Calu3 (cell line): Measurements from ENCODE around the gene HS3ST5. TPM values are rescaled to one million over a fixed set of nuclear protein-coding genes. Genes with fewer than 3 reads are reported as not detected.
"Not testable (repeated sequence)": the region's sequence is repeated elsewhere in the genome, so short reads cannot be mapped to it uniquely, and the experiment has no call there.

Experiments
- BruUV-seq: library from RNA; stranded (reverse); fragments of 400-500 nt; replicated peaks from 2 replicates; lab custom pipeline; 2021; lab: Mats Ljungman, UMichigan
- CTCF ChIA-PET: fragments of 300-600 bp; sonication (Branson Sonifier 250); formaldehyde crosslinking; loops from one replicate; lab custom pipeline; 2022; ENCODE audit warnings: antibody characterized with exemption; lab: Charles Lee
- DNase-seq: peaks from one replicate; pipeline ENCODE4 v3.0.0; 2022
- H3K27ac Mint-ChIP-seq: one replicate; pipeline ENCODE4 v1.8.0; 2022; ENCODE audit warnings: mixed read lengths; ENCODE audit not compliant: unreplicated experiment
- H3K27me3 Mint-ChIP-seq: one replicate; pipeline ENCODE4 v1.8.0; 2022; ENCODE audit warnings: mixed read lengths; ENCODE audit not compliant: unreplicated experiment
- H3K36me3 Mint-ChIP-seq: one replicate; pipeline ENCODE4 v1.8.0; 2022; ENCODE audit warnings: mild to moderate bottlenecking, moderate library complexity, mixed read lengths; ENCODE audit not compliant: insufficient read depth, unreplicated experiment
- H3K4me1 Mint-ChIP-seq: one replicate; pipeline ENCODE4 v1.8.0; 2022; ENCODE audit warnings: mild to moderate bottlenecking, low read depth, mixed read lengths; ENCODE audit not compliant: unreplicated experiment
- H3K4me3 Mint-ChIP-seq: one replicate; pipeline ENCODE4 v1.8.0; 2022; ENCODE audit warnings: mild to moderate bottlenecking, low read depth, moderate library complexity, mixed read lengths; ENCODE audit not compliant: unreplicated experiment
- H3K9me3 Mint-ChIP-seq: one replicate; pipeline ENCODE4 v1.8.0; 2022; ENCODE audit warnings: low read depth, mixed read lengths; ENCODE audit not compliant: unreplicated experiment
- intact Hi-C: fragments of 100-400 bp; cut with micrococcal nuclease; formaldehyde crosslinking; loops from one replicate; pipeline ENCODE4 v1.10.0; 2022; ENCODE audit not compliant: unreplicated experiment
- total RNA-seq: library from RNA; stranded (reverse); gene quantifications from 2 replicates; pipeline ENCODE4 v1.2.3, GENCODE V29; 2022
- TF ChIP-seq, protein P1 (sequence below): fragments of 200-600 bp; IDR thresholded peaks from one replicate; pipeline ENCODE4 v1.8.0; 2022; ENCODE audit warnings: antibody characterized with exemption; ENCODE audit not compliant: unreplicated experiment

The HS3ST5 gene
- total RNA-seq, 1 experiment from 2014 or later, result 0.40 TPM

DNA sequence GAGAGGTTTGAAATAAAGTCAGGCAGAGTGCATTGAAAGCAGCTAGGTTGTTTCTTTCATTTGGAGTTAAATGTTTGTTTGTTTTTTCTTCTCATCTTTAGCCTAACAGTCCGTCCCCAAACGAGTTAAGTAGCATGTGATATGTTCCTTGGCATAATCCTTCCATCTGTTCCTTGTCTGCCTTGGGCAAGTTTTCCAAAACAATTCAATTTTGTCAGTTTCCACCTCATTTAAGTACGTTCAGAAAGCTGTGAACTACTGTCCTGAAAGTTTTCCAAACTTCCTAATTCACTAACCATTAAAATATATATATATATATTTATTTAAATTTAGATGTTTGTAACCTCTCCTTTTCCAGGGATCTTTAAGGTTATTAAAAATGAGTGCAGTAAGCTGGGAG lies 310.1 kb downstream of the HS3ST5 start:
- no TSS peak for BruUV-seq
- Mint-ChIP-seq H3K9me3 (no peaks in the 10 kb centered on the region), H3K4me3 (no peak overlapping the region), H3K4me1 (no peaks in the 10 kb centered on the region), H3K27me3 (no peaks in the 10 kb centered on the region), H3K36me3 (no peaks in the 10 kb centered on the region), H3K27ac (no peak overlapping the region)
- no peak for DNase-seq
- CTCF ChIA-PET, result no interaction called here
- intact Hi-C loops, result no loop called here
- TF ChIP-seq, protein P1, sequence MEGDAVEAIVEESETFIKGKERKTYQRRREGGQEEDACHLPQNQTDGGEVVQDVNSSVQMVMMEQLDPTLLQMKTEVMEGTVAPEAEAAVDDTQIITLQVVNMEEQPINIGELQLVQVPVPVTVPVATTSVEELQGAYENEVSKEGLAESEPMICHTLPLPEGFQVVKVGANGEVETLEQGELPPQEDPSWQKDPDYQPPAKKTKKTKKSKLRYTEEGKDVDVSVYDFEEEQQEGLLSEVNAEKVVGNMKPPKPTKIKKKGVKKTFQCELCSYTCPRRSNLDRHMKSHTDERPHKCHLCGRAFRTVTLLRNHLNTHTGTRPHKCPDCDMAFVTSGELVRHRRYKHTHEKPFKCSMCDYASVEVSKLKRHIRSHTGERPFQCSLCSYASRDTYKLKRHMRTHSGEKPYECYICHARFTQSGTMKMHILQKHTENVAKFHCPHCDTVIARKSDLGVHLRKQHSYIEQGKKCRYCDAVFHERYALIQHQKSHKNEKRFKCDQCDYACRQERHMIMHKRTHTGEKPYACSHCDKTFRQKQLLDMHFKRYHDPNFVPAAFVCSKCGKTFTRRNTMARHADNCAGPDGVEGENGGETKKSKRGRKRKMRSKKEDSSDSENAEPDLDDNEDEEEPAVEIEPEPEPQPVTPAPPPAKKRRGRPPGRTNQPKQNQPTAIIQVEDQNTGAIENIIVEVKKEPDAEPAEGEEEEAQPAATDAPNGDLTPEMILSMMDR, result no peak

DNA sequence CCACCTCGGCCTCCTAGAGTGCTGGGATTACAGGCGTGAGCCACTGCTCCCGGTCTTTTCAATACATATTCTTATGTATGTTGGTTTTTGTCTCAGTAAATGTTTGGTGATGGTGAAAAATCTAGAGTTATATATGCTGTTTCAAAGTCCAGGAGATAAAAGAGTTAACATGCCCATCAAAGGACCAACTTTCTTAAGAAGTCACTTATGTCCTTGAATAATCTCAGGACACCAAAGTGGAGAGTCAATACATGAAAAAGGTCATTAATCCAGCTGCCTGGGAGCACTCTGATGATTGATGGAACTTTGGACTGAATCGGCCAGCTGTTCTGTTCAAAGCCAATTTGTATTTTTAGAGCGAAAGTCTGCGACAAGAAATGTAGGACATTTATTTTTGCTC lies 312.1 kb downstream of the HS3ST5 start:
- Mint-ChIP-seq H3K9me3 (no peaks in the 10 kb centered on the region), H3K27me3 (no peaks in the 10 kb centered on the region), H3K36me3 (no peaks in the 10 kb centered on the region), H3K4me1 (no peaks in the 10 kb centered on the region), H3K4me3 (no peak overlapping the region), H3K27ac (no peak overlapping the region)
- no peak for DNase-seq
- BruUV-seq, result no TSS peak
- intact Hi-C loops, result no loop called here
- CTCF ChIA-PET, result no interaction called here
- TF ChIP-seq, protein P1, result no peak

DNA sequence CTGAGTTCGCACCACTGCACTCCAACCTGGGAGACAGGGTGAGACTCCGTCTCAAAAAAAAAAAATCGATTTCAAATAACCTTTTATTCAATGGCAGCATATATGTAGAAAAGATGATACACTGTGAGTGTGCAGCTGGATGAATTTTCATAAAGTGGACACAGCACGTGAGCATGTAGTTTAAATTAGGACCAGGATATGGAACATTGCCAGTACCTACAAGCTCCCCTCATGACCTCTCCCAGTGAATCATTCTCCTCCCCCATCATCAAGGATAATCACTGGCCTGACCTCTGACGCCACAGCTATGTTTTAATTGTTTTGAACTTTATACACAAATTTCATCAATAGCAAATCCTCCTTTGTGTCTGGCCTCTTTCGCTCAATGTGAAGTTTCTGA lies 318.1 kb downstream of the HS3ST5 start:
- H3K27ac Mint-ChIP-seq, result no peak overlapping the region
- BruUV-seq, result no TSS peak
- no peak for DNase-seq
- H3K36me3 Mint-ChIP-seq, result no peaks in the 10 kb centered on the region
- CTCF ChIA-PET, result no interaction called here
- H3K9me3 Mint-ChIP-seq, result no peaks in the 10 kb centered on the region
- H3K4me3 Mint-ChIP-seq, result no peak overlapping the region
- peaks cover 17% of the 10 kb centered on the region for H3K4me1 Mint-ChIP-seq
- intact Hi-C loops, result no loop called here
- H3K27me3 Mint-ChIP-seq, result no peaks in the 10 kb centered on the region
- TF ChIP-seq, protein P1, result no peak

DNA sequence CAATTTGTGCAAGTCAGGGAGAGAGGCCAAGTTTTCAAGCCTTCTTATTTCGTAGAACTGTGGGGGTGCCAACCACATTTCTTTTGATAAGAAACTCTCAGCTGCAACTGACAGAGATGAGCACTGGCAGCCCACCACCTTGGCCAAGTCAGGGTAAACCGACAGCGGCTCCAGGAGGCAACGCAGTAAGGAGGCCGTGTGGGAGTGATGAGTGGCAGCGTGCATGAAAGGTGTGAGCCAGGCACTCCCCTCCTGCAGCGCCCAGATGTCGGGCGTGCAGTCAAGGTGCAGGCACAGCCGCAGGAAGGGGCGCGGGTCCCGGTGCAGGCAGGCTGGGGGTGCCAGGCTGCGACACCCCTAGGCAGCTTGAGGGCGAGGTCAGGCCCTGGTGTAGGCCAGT lies 322.6 kb downstream of the HS3ST5 start:
- Mint-ChIP-seq H3K27ac (no peak overlapping the region), H3K4me1 (peaks cover 41% of the 10 kb centered on the region), H3K36me3 (no peaks in the 10 kb centered on the region), H3K9me3 (no peaks in the 10 kb centered on the region), H3K27me3 (no peaks in the 10 kb centered on the region), H3K4me3 (no peak overlapping the region)
- CTCF ChIA-PET, result no interaction called here
- no TSS peak for BruUV-seq
- TF ChIP-seq, protein P1, result no peak
- DNase-seq, result no peak
- intact Hi-C loops, result no loop called here

DNA sequence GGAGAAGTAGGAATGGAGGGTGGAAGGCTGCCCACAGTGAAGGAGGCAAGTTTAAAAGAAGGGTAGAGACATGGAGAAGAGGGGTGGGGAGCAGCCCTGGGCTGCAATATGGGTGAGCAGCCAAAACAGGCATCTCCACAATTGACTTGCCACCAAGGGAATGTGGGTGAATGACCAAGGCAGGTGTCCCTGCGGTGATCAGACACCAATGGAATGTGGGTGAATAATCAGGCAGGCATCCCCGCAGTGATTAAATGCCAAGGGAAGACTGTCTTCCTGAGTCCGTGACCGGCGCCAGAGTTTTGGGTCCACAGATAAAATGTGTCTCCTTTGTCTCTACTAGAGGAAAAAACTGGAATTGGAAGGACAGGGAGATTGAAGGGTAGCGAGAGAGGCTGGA lies 325.7 kb downstream of the HS3ST5 start:
- BruUV-seq, CTCF ChIA-PET, intact Hi-C loops, H3K9me3 Mint-ChIP-seq, H3K27me3 Mint-ChIP-seq, H3K36me3 Mint-ChIP-seq: not testable (repeated sequence)
- peak overlapping the region; percentile 18 for H3K4me3 Mint-ChIP-seq
- H3K4me1 Mint-ChIP-seq, result peaks cover 25% of the 10 kb centered on the region
- DNase-seq, result peak; percentile 62
- peak overlapping the region; percentile 64 for H3K27ac Mint-ChIP-seq

DNA sequence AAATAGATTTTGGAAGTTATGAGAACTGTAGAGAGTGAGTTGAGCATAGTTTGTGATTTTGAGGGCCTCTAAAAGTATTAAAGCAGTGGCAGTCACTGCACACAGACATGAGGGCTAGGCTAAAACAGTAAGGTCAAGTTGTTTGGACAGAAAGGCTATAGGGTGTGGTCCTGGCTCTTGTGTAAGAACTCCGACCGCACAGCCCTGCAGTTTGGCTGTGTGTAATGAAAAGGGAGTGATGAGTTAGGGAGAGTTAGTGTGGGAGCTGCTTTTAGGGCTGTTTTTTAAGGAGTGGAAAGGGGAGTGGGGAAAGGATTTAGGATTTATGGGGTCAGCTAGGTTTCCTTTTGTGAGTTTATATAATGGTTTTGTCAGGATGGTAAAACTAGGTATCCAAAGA lies 328.7 kb downstream of the HS3ST5 start:
- BruUV-seq, intact Hi-C loops, H3K36me3 Mint-ChIP-seq, H3K4me3 Mint-ChIP-seq, CTCF ChIA-PET, H3K27me3 Mint-ChIP-seq, H3K9me3 Mint-ChIP-seq, DNase-seq, H3K27ac Mint-ChIP-seq: not testable (repeated sequence)
- H3K4me1 Mint-ChIP-seq, result peaks cover 25% of the 10 kb centered on the region

DNA sequence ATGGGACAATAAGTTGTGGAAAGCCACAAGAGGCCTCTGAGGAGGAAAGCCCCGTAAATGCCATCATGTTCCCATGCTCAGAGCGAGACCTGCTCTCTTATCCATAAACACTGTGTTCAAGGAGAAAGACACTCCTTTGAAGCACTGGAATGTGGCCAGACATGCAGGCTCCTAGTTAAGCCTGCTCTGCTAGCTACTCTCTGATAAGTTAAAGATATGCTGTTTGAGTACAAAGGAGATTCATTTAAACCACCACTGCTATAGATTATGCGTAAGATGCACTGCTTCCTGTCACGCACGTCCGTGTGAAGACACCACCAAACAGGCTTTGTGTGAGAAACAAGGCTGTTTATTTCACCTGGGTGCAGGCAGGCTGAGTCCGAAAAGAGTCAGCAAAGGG lies 331.3 kb downstream of the HS3ST5 start:
- BruUV-seq, H3K27ac Mint-ChIP-seq, H3K27me3 Mint-ChIP-seq, H3K4me3 Mint-ChIP-seq, intact Hi-C loops, H3K9me3 Mint-ChIP-seq, H3K36me3 Mint-ChIP-seq: not testable (repeated sequence)
- DNase-seq, result peak; percentile 13
- CTCF ChIA-PET, result interaction anchor here (1.2 kb wide), 1 partner anchor 97 kb away, joined by 3 read pairs; no protein-coding TSS in a partner anchor
- H3K4me1 Mint-ChIP-seq, result peaks cover 14% of the 10 kb centered on the region
